GM19463 (cell line): ENCODE measurements around the gene CACNA1C.
"Not testable (repeated sequence)": the region's sequence is repeated elsewhere in the genome, so short reads cannot be mapped to it uniquely, and the experiment has no call there.

Experiments used
- ATAC-seq: cut with Tn5 transposase; IDR thresholded peaks from one replicate; pipeline ENCODE4 v1.9.1; 2021; ENCODE audit warnings: mild to moderate bottlenecking, moderate library complexity; ENCODE audit not compliant: unreplicated experiment

CACNA1C gene

GRCh38 chr12:2074792-2075191 lies 22.0 kb downstream of the CACNA1C start:
- no peak for ATAC-seq

- ATAC-seq, result no peak
Measured at GRCh38 chr12:2075508-2076195, 22.9 kb downstream of the CACNA1C start.

GRCh38 chr12:2076196-2076570 lies 23.4 kb downstream of the CACNA1C start:
- ATAC-seq, result no peak

GRCh38 chr12:2076728-2077127 lies 23.9 kb downstream of the CACNA1C start:
- ATAC-seq, result no peak

- no peak for ATAC-seq
Measured at GRCh38 chr12:2080604-2081003, 27.8 kb downstream of the CACNA1C start.

GRCh38 chr12:2082321-2082720 lies 29.5 kb downstream of the CACNA1C start:
- ATAC-seq, result no peak

- ATAC-seq, result no peak
Measured at GRCh38 chr12:2083008-2083407, 30.2 kb downstream of the CACNA1C start.

GRCh38 chr12:2083561-2083960 lies 30.8 kb downstream of the CACNA1C start:
- no peak for ATAC-seq

- no peak for ATAC-seq
Measured at GRCh38 chr12:2084553-2085296, 31.9 kb downstream of the CACNA1C start.

- ATAC-seq, result no peak
Measured at GRCh38 chr12:2092354-2092753, 39.6 kb downstream of the CACNA1C start.

GRCh38 chr12:2092890-2093289 lies 40.1 kb downstream of the CACNA1C start:
- ATAC-seq, result no peak

- no peak for ATAC-seq
Measured at GRCh38 chr12:2094597-2094996, 41.8 kb downstream of the CACNA1C start.

GRCh38 chr12:2095878-2096277 lies 43.1 kb downstream of the CACNA1C start:
- no peak for ATAC-seq

- no peak for ATAC-seq
Measured at GRCh38 chr12:2097617-2098016, 44.8 kb downstream of the CACNA1C start.

GRCh38 chr12:2098852-2099251 lies 46.1 kb downstream of the CACNA1C start:
- ATAC-seq, result no peak

- no peak for ATAC-seq
Measured at GRCh38 chr12:2099595-2099994, 46.8 kb downstream of the CACNA1C start.

- no peak for ATAC-seq
Measured at GRCh38 chr12:2101359-2101758, 48.6 kb downstream of the CACNA1C start.

- ATAC-seq, result no peak
Measured at GRCh38 chr12:2101771-2102170, 49.0 kb downstream of the CACNA1C start.

- not testable (repeated sequence) for ATAC-seq
Measured at GRCh38 chr12:2102736-2103135, 49.9 kb downstream of the CACNA1C start.

- not testable (repeated sequence) for ATAC-seq
Measured at GRCh38 chr12:2105387-2105786, 52.6 kb downstream of the CACNA1C start.

GRCh38 chr12:2108166-2108565 lies 55.4 kb downstream of the CACNA1C start:
- ATAC-seq, result no peak

GRCh38 chr12:2108975-2109671 lies 56.3 kb downstream of the CACNA1C start:
- ATAC-seq, result no peak
